NCI-H2227 treated with DMSO at 0.1 percent for 48 hours (cell line): ENCODE results near the gene MED15.
"Not testable (repeated sequence)": the region's sequence is repeated elsewhere in the genome, so short reads cannot be mapped to it uniquely, and the experiment has no call there.

Experiments
- DNase-seq: peaks from one replicate; lab custom pipeline; 2025; lab: John Stamatoyannopoulos, UW

The MED15 gene

DNA sequence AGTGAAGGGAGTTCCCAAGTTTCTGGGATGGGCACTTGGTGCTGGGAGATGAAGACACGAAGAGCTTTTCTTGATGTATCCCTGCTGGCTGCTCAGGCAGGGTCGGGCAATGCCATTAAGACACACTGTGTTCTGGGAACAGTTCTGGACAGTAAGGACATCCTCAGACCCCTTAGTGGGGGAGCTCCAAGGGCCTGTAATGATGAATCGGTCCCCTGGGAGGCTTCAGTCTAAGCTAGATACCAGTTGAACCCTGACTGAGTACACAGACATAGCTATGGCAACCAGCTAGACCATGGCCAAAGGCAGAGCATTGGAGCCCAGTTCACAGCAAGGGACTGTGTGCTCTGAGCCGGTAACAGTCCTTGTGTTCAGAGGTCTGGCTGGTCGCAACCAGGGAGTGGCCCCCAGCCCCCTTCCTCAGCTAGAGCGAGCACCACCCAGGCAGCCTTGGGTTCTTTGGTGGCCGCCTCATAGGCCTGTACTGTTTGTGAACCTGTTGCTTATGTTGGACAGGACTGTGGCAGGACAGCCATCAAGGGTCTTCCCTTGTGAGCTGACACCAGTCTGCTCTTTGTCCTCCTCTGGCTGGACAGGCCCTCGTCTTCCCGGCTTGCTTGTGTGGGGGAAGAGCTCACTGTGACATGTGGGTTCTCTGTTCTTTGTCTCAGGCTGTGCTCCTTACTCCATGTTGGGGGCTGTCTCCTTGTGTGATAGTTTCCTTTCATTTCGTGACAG lies 25.0 kb downstream of the MED15 start:
- DNase-seq: no peak

DNA sequence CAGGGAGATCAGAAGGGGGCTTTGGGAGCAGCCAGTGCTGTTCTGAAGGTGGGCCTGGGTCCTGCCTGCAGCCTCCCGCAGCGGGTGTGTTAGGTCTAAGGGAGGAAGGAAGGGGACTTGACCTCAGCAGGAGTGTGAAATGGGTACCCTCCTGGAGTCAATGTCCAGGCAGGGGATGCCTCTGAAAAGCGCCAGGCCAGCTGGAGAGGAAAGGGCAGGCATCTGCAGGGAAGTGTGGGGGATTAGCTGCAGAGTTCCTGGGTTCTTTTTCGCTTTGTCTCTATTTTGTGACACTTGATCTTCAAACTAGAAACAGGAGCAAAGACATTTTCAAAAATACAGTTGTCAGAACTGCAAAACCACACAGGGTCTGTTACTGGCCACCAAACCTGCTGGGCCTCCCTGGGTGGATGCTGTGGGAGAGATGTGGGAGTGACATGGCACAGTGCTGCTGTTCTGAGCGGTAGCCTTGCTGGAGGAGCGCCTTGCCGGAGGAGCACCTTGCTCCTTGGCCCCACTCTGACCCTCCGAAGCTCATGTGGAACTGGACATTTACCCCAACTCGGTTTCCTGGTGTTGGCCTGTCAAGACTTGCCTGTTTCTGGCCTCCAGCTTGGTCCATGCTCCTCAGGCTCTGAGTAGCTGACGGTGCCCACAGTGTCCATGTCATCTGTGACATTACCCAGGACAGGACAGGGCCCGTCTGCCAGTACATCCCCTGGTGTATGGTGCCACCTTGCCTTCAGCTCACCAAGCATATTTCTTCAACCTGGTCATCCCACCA lies 25.9 kb downstream of the MED15 start:
- DNase-seq: no peak

DNA sequence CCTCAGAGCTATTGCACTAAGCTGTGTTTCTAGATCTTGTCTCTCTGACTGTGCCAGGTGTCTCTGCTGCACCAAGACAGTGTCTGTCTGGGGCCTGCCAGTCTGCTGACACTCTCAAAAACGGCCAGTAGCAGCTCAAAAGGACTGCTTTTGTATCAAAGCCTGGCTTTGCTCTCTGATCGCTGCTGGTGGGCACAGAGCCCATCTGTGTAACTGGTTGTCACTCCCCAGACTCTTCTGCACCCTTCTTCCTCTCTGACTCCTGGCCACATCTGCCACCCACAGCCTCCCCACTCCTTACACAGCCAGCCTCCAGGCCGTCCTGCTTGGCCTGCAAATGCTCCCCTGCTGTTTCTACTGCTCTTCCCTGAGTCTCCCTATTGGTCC lies 26.5 kb downstream of the MED15 start:
- no peak for DNase-seq

DNA sequence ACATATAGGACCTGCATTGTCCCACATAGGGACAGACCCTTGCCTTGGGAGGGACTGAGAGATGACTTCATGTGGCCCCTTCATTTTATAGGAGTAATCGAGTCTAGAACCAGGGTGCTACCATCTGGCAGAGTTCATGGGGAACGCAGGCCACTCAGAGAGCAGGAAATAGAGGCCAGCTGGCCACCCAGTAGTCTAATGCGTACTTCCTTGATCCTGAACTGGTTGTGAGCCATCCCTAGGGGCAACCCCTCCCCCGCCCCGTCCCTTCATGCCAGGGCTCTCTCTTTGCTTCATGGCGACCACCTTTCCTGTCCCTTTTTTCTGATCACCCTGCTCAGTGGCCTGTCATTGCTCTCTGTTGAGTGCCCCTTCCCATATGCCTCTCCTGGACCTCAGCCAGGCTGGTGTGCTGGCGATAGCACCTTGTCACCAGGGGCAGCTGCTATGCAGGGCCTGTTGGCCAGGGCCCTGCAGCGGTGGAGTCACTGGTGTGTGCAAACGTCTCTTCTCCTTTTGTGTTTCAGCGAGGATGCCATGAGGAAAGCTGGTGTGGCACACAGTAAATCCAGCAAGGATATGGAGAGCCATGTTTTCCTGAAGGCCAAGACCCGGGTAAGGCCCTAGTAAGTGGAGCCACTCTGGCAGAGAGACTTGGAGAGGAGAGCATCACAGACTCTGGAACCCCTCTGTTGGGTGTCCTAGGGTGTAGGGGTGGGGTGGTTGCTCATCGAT lies 29.3 kb downstream of the MED15 start:
- no peak for DNase-seq

DNA sequence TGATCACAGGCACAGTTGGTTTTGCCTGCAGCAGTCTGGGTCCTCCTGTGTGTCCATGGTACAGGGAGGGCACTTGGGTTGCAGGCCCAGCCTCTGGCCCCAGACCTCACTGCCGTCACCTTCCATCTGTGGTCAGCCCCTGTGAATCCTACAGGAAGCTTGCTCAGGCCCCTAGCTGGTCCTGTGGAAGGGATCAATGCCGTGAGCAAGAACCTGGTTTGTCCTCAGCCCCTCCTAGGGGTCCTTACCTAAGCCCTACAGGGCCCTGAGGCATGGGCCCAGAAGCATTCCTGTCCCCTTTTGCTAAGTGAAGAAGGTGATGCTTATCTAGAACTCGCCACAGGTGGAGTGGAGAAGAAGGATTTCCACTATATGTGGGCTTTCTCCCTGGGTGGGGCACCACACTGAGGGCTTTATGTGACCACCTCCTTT lies 29.9 kb downstream of the MED15 start:
- DNase-seq: no peak

DNA sequence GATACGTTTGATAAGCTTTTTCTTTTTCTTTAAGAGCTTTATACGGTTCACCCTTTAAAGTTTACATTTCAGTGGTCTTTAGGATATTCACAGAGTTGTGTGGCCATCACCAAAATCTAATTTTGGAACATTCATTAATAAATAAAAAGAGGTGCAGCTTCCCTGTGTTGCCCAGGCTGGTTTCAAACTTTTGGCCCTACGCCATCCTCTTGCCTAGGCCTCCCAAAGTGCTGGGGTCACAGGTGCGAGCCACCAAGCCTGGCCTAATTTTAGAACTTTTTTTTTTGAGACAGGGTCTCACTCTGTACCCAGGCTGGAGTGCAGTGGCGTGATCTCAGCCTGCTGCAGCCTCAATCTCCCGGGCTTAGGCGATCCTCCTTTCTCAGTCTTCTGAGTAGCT lies 30.6 kb downstream of the MED15 start:
- DNase-seq: no peak

DNA sequence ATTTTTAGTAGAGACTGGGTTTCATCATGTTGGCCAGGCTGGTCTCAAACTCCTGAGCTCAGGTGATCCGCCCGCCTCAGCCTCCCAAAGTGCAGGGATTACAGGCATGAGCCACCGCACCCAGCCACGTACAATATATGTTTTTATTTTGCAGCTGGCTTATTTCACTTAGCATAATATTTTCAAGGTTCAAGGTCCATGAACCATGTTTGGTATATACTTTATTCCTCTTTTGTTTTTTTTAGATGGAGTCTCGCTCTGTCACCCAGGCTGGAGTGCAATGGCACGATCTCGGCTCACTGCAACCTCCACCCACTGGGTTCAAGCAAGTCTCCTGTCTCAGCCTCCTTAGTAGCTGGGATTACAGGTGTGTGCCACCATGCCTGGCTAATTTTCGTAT lies 31.5 kb downstream of the MED15 start:
- DNase-seq: not testable (repeated sequence)

DNA sequence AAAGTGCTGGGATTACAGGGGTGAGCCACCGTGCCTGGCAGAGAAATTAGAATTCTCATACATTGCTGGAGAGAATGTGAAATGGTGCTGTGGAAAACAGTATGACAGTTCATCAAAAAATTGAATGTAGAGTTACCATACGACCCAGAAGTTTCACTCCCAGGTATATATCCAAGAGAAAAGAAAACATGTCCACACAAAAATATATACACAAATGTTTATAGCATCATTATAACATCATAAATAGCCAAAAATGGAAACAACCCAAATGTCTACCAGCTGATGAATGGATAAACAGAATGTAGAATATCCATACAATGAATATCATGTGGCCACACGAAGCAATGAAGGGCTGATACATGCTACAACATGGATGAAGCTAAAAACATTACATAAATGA lies 34.6 kb downstream of the MED15 start:
- DNase-seq: no peak

DNA sequence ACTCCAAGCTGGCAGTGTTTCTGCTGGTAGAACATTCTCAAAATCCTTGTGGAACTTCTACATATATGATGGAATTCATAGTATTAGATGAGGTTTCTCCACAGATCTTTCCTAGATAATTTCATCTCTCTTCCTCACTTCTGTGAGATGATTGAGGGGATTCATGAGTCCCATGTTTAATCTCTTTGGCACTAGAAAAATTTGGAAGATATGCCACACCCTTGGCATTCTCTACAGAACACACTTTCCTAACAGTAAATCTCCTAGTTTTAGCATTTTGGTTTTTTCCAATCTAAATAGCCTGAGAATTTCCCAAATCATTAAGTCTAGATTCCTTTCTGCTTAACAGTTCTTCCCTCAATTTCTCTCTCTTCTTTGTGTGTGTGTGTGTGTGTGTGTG lies 35.3 kb downstream of the MED15 start:
- DNase-seq: no peak

DNA sequence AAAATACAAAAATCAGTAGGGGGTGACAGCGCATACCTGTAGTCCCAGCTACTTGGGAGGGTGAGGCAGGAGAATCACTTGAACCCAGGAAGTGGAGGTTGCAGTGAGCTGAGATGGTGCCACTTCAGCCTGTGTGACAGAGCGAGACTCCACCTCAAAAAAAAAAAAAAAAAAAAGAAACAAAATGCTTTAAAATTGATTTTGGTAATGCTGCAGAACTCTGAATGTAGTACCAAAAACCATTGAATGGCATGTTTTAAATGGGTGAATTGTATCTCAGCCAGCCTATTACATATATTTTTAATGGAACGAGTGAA lies 37.9 kb downstream of the MED15 start:
- not testable (repeated sequence) for DNase-seq

DNA sequence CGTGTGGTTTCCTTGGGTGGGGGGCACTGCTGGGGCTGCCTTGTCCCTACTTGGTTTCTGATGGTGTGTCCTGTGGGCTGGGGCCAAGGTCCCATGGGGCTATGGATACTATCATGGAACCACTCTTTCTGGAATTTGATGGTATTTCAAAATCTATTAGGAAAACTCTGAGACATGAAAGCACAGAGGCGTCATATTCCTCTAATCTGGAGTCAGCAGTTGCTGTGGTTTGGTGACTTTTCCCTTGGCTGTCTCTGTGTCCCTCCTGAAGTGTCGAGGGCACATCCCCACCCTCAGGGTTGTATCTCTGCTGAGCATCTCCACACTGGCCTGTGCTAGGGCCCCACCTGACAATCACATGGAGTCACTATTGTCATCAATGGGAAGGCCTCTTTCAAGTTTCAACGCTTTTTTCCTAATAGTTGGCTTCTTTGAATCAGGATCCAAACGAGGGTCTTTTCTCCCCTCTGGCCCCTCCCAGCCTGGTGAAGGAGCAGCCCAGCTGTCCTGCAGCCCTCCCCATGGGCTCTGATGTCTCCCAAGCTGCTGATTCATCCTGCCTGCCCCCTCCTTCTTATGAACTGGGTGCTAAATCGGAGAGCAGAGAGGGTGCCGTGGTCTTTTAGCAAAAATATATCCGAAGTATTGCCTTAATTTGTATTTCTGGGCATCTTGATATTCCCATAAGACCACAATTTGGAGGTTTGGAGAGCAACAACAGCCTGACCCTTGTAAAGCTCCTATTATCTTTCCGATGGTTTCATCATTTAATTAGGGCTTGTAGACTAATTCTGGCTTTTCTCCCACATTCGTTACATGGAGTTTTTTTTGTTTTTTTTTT lies 38.5 kb downstream of the MED15 start:
- DNase-seq: no peak

DNA sequence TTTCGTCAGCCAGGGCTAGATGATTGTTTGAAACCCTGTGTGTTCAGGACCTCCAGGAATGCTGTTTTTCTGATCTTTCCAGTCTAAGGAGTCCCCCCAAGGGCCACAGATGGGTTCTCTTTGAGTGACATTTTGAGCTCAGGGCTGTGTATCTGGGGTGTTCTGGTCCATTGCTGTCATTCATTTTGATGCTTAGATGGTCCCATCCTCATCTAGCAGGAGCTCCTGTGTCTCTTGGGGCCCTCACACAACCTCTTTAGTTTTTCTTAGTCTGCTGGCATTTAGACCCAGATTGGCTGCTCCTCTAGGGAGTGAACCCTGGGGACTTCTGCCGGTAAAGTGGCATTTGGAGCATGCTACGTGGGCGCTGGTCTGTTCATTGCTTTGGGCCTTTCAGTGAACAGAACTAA lies 39.1 kb downstream of the MED15 start:
- no peak for DNase-seq

DNA sequence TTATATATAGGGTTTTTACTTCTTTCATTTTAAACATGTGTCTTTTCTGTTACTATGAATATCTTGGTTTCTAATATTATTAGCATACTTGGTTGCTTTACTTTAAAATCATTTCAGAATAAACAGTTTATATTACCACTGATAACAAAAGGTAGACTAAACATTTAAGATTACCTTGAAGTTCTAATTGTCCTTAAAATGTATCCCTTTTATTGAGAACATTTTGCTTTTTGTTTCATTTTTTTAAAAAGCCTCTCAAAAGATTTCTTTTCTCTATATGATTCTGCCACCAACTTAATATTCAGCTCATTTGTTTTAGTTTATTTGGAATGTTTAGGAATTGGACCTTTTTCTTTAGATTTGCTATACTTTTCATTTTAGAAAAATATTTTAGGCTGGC lies 39.6 kb downstream of the MED15 start:
- DNase-seq: no peak

DNA sequence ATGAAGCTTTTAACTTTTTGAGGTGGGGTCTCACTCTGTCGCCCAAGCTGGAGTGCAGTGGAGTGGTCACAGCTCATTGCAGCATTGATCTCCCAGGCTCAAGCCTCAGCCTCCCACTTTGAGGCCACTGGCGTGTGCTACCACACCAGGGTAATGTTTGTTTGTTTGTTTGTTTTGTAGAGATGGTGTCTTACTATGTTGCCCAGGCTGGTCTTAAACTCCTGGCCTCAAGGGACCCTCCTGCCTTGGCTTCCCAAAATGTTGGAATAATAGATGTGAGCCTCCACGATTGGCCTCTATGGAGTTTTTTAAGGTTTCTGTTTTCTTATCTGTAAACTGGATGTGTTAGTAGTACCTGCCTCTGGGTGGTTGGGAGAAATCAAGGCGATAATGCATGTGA lies 41.4 kb downstream of the MED15 start:
- no peak for DNase-seq

DNA sequence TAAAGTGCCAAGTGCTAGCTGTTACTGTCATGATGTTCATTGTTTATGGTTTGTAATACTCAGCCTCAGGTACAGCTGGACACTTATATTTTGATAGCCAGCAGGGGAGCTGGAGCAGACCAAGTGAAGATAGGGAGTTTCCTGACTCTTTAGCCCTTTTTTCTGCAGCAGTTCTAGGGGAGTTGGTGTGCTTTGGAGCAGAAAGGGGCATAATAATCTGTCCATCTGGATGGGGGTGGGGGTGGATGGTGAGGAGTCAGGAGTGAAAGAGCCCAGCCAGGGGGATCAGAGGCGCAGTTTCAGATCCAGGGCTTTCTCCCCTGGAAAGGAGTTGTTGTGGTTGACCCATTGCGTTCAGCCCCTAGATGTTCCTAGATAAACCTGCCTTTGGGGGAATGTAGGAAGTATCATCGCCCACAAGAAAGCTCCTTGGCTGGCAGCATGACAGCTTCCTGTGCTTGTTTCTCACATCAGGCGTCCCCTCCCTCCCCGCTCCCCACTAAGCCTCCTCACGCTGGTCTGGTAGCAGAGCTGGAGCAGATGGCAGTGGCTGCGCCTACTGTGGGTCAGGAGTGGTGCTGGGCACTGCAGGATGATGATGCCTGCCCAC lies 41.9 kb downstream of the MED15 start:
- no peak for DNase-seq

DNA sequence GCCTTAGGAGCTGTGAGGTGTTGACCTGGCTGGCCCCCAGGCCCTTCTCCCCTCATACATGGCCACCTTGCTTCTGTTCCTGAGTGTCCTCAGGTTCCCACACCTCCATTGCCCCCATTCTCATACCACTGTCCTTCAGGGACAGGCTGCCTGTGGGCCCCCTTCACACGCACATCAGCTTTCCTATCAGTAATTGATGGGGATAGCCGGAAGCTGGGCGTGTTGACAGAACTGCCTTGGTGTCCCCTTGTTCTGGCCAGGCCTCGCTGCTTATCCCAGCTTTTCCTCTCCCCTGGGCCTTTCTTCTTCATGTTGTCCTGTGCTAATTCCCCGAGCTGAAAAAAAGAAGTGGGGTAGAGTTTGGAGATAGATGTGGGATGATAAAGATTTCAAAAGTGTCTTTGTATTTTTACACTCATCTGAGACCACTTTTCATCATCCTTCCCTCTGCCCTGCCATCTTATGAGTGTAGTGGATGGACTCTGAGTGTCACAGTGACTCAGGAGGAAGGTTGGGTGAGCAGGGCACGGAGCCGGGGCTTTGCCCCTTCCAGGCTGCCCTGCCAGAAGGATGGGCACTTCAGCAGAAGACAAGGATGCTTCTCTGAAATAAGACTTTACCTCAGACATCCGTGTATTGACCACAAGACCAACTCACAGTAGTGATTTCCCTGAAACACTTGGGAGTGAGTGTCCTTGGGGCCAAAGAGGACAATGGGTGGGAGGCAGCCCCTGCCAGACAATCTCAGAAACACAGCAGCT lies 42.8 kb downstream of the MED15 start:
- no peak for DNase-seq

DNA sequence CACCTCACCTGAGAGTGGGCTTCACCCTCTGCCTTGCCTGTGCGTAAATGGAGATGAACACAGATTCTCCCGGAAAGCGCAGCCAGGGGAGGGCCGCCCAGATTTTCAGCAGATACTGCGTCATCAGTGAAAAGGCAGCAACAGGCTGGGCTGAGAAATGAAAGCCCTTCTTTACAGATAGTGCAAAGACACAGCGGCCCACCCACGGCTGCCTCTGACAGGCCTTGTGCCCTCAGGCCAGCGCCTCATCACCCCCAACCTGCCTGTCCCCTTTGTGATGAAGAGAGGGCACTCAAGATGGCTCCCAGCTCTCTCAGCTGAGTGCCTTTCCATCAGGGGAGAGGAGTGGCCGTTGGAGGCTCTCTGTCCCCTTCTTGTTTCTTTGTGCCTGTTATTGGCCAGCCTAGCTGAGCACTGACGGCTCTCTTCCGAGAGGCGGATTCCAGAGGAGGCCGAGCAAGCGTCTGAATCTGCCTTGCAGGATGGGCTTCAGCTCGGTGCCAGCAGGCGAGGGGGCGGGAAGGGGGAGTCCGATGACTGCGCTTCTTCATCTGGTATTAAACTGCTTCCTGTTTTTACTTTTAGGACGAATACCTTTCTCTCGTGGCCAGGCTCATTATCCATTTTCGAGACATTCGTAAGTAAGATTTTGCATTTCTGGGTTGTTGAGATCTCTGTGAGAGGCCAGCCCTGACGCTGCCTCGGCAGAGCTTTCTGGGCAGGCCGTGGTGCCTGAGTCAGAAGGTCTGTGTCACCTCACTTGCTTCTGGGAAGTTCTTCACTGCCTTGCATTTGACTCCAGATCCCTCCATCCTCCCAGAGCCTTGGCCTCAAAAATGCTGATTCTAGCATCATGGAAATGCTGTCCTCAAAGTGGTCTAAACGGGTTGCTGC lies 43.7 kb downstream of the MED15 start:
- DNase-seq: no peak

DNA sequence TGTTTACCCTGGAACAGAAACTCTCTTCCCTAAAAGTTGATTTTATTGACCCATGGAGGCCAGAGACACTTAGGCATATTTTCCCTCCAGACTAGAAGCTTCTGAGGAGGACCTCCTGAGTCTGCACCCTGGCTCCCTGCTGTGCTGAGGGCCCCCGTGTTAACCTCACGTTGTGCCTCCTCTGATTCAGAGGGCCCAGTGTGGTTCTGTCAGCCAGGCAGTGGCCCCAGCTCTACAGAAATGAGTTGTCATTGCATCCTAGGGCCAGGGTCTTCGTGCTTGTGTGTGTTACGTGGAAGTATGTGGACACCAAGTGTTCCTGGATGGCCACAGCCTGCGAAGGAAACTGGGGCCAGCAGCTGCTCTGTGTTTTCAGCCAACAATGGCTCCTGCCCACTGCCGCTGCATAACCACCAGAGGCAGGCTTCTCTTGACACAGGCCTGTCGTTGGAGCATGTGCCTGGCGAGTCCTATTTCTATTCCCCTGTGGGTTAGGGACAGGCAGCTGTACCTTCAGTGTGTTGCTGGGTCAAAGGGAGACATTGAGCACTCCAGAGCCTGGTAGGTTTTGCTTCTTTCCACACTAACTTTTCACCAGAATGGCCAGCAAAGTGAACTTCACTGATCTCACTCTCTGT lies 44.5 kb downstream of the MED15 start:
- DNase-seq: no peak
